Muscle of arm (tissue), 12 donors: ENCODE results near the gene TADA2B. TPM values are rescaled to one million over a fixed set of nuclear protein-coding genes. Genes with fewer than 3 reads are reported as not detected.

Experiments used
- DNase-seq: peaks from one replicate; pipeline ENCODE4 v3.0.0-alpha.2; 2013
- polyA plus RNA-seq, 12 donors: library from polyadenylated mRNA; unstranded; fragments of 120-200 nt; gene quantifications; one replicate each; pipeline ENCODE4 v1.2.1, GENCODE V29; 2013; ENCODE audit not compliant: insufficient read length in 12 of 12

Gene TADA2B
- polyA plus RNA-seq, 12 donors = 14.0 to 27.5 (median 18.8) TPM; not detected in 1

GRCh38 chr4:7104366-7105031 is 61.3 kb downstream of the TADA2B start:
- no peak for DNase-seq

- no peak for DNase-seq
Measured at GRCh38 chr4:7105276-7105675, 62.1 kb downstream of the TADA2B start.

- DNase-seq = no peak
Measured at GRCh38 chr4:7107166-7107905, 64.2 kb downstream of the TADA2B start.

Other genes starting within 250 kb of the TADA2B start
- gene TBC1D14, start 133.5 kb upstream of the TADA2B start, polyA plus RNA-seq = 10 to 100 TPM in 11 of 12 donors, not detected in 1; 25.9 to 44.0 (median 41.0) TPM
- 10 to 100 TPM in 11 of 12 donors, not detected in 1; 26.6 to 60.8 (median 31.0) TPM for gene GRPEL1, start 24.7 kb downstream of the TADA2B start, polyA plus RNA-seq
- gene SORCS2, start 149.2 kb downstream of the TADA2B start, polyA plus RNA-seq = 10 to 100 TPM in 4 of 12 donors, 1 to 10 TPM in 7, not detected in 1; 5.6 to 18.2 (median 8.3) TPM